Transverse colon (tissue), 4 donors: Measurements from ENCODE around the gene SPATA24. TPM values are rescaled to one million over a fixed set of nuclear protein-coding genes. Genes with fewer than 3 reads are reported as not detected.
"Not testable (repeated sequence)": the region's sequence is repeated elsewhere in the genome, so short reads cannot be mapped to it uniquely, and the experiment has no call there.

ENCODE experiments used
- DNase-seq: peaks from one replicate; pipeline ENCODE4 v3.0.0-alpha.2; 2019
- H3K27ac ChIP-seq, 4 donors: fragments of 200-600 bp; sonication (generic); 2 replicates each; pipeline ENCODE4 v1.5.1; 2016 to 2018; ENCODE audit warnings: inconsistent platforms in 4 of 4
- H3K27me3 ChIP-seq: fragments of 200-600 bp; sonication (generic); 2 replicates; pipeline ENCODE4 v1.5.1; 2017; ENCODE audit warnings: inconsistent platforms
- H3K36me3 ChIP-seq, 4 donors: fragments of 200-600 bp; sonication (generic); 2 replicates each; pipeline ENCODE4 v1.5.1; 2017 to 2019; ENCODE audit warnings: inconsistent platforms in 4 of 4
- H3K4me1 ChIP-seq, 4 donors: fragments of 200-600 bp; sonication (generic); 2 replicates each; pipeline ENCODE4 v1.5.1; 2017 to 2020; ENCODE audit warnings: inconsistent platforms in 4 of 4
- H3K4me3 ChIP-seq, 4 donors: fragments of 200-600 bp; sonication (generic); 1 replicate in 1 of 4; 2 replicates in 3 of 4; pipeline versions ENCODE4 v1.5.1 to v1.6.1; 2017 to 2019; ENCODE audit warnings: inconsistent platforms in 4 of 4
- H3K9me3 ChIP-seq, 2 donors: fragments of 200-600 bp; sonication (generic); 2 replicates each; pipeline ENCODE4 v1.5.1; 2017 to 2019; ENCODE audit warnings: inconsistent platforms in 2 of 2
- EP300 ChIP-seq: sonication (generic); formaldehyde crosslinking; IDR thresholded peaks from one replicate; pipeline ENCODE4 v1.6.1; 2017; ENCODE audit warnings: antibody characterized with exemption, low read depth
- POLR2A ChIP-seq: fragments of 450-650 bp; IDR thresholded peaks from one replicate; pipeline ENCODE4 v1.6.1; 2016; ENCODE audit warnings: antibody characterized with exemption, mild to moderate bottlenecking, moderate library complexity
- POLR2AphosphoS5 ChIP-seq, 3 donors: sonication (generic); formaldehyde crosslinking; IDR thresholded peaks; one replicate each; pipeline ENCODE4 v1.6.1; 2016; ENCODE audit warnings: antibody characterized with exemption in 3 of 3
- WGBS, 2 donors: methylation state at CpG; one replicate each; pipeline ENCODE4 v1.1.5; 2018; ENCODE audit warnings: low coverage in 1 of 2; 5-methylcytosine and 5-hydroxymethylcytosine counted together
- in situ Hi-C, 4 donors: fragments of 200-750 bp; cut with MboI; loops; one replicate each; pipeline versions ENCODE4 v1.15.0 to v1.15.1; 2017; ENCODE audit warnings: low sequenced_read_pairs in 3 of 4, low pct_ligation_motif_present in 1 of 4, low pct_unique_long_range_greater_than_20kb in 1 of 4
- intact Hi-C: fragments of 100-400 bp; cut with DNase I; formaldehyde crosslinking; loops from one replicate; pipeline ENCODE4 v1.15.1; 2023; ENCODE audit warnings: low total_unique reads
- small RNA-seq, 4 donors: library from RNA; depleted of rRNA; stranded (forward); fragments of <200 nt; gene quantifications; one replicate each; pipeline ENCODE3, GENCODE V24; 2016
- total RNA-seq, 4 donors: library from RNA; depleted of rRNA; stranded (reverse); fragments of >200 nt; gene quantifications; one replicate each; pipeline ENCODE4 v1.1.0, GENCODE V29; 2016
- TF ChIP-seq, protein P1 (sequence below), 5 experiments: fragments of 200-600 bp in 3 of 5; fragments of 450-650 bp in 2 of 5; sonication (generic) in 3 of 5; IDR thresholded peaks; 1 replicate in 2 of 5; 2 replicates in 3 of 5; pipeline ENCODE4 v1.5.1; 2016 to 2017; ENCODE audit warnings: antibody characterized with exemption in 5 of 5, inconsistent platforms in 3 of 5, mild to moderate bottlenecking in 2 of 5, moderate library complexity in 1 of 5

Gene SPATA24
- total RNA-seq, 4 donors from 2014 or later = 3.0 TPM; not detected in 2

DNA sequence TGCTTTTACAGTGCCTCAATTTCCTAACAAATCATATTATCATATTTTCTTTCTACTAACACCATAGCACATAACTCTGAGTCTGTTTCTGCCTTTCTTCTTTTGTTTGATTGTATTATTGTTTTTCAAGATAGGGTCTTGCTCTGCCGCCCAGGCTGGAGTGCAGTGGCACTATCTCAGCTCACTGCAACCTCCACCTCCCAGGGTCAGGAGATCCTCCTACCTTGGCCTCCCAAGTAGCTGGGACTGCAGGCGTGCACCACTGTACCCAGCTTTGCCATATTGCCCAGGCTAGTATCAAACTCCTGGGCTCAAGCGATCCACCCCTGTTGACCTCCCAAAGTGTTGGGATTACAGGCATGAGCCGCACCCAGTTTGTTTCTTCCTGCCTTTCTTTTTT lies 43.5 kb downstream of the SPATA24 start:
- Histone ChIP-seq H3K9me3 (no peaks in the 10 kb centered on the region), H3K4me1 (peaks cover 0 to 4% (median 0%) of the 10 kb centered on the region in 4 donors), H3K27me3 (no peaks in the 10 kb centered on the region), H3K36me3 (peaks cover 0 to 23% (median 8%) of the 10 kb centered on the region in 4 donors), H3K4me3 (no peak overlapping the region), H3K27ac (no peak overlapping the region)
- in situ Hi-C loops (no loop called here), intact Hi-C loops (no loop called here)
- WGBS, 2 donors = 88 to 99% methylated on average over 4 of the region's 4 CpGs
- DNase-seq = no peak
- TF ChIP-seq, protein P1, sequence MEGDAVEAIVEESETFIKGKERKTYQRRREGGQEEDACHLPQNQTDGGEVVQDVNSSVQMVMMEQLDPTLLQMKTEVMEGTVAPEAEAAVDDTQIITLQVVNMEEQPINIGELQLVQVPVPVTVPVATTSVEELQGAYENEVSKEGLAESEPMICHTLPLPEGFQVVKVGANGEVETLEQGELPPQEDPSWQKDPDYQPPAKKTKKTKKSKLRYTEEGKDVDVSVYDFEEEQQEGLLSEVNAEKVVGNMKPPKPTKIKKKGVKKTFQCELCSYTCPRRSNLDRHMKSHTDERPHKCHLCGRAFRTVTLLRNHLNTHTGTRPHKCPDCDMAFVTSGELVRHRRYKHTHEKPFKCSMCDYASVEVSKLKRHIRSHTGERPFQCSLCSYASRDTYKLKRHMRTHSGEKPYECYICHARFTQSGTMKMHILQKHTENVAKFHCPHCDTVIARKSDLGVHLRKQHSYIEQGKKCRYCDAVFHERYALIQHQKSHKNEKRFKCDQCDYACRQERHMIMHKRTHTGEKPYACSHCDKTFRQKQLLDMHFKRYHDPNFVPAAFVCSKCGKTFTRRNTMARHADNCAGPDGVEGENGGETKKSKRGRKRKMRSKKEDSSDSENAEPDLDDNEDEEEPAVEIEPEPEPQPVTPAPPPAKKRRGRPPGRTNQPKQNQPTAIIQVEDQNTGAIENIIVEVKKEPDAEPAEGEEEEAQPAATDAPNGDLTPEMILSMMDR (IDR thresholded peaks at IDR 0.05) = no peak
- TF ChIP-seq POLR2A (no peak), EP300 (no peak), POLR2AphosphoS5 (IDR thresholded peaks at IDR 0.05) (no peak)

DNA sequence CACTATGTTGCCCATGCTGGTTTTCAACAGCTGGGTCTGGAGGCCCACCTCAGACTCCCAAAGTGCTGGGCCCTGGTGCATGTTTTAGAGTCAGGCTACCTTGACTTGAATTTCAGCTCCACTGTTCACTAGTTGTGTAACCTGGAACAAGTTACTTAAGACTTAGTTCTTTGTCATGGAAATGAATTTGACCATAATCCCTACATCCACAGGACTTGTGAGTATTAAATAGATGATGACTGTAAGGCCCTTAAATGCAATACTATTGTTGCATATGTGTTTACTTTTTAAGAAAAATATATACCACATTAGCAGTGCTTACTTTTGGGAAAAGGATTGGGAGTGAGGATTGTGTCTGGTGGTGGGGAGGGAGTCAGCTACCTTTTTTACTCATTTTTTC lies 45.8 kb downstream of the SPATA24 start:
- in situ Hi-C loops = no loop called here
- Histone ChIP-seq H3K4me1 (peaks cover 0 to 4% (median 0%) of the 10 kb centered on the region in 4 donors), H3K36me3 (peaks cover 0 to 12% (median 2%) of the 10 kb centered on the region in 4 donors), H3K27ac (no peak overlapping the region), H3K9me3 (no peaks in the 10 kb centered on the region), H3K4me3 (no peak overlapping the region), H3K27me3 (no peaks in the 10 kb centered on the region)
- intact Hi-C loops = no loop called here
- no peak for TF ChIP-seq EP300
- TF ChIP-seq POLR2A = no peak
- DNase-seq = no peak

DNA sequence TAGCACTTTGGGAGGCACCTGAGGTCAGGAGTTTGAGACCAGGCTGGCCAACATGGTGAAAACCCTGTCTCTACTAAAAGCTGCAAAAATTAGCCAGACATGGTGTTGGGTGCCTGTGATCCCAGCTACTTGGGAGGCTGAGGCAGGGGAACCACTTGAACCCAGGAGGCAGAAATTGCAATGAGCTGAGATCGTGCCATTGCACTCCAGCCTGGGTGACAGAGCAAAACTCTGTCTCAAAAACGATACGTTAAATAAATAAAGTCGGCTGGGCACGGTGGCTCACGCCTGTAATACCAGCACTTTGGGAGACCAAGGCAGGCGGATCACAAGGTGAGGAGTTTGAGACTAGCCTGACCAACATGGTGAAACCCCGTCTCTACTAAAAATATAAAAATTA lies 48.0 kb downstream of the SPATA24 start:
- H3K9me3 ChIP-seq, in situ Hi-C loops, H3K4me3 ChIP-seq, intact Hi-C loops, DNase-seq, H3K27ac ChIP-seq, H3K27me3 ChIP-seq: not testable (repeated sequence)
- H3K4me1 ChIP-seq = peaks cover 0 to 20% (median 3%) of the 10 kb centered on the region in 4 donors
- peaks cover 0 to 12% (median 2%) of the 10 kb centered on the region in 4 donors for H3K36me3 ChIP-seq
- WGBS, 2 donors = 90 to 93% methylated on average over 2 to 8 of the region's 8 CpGs

DNA sequence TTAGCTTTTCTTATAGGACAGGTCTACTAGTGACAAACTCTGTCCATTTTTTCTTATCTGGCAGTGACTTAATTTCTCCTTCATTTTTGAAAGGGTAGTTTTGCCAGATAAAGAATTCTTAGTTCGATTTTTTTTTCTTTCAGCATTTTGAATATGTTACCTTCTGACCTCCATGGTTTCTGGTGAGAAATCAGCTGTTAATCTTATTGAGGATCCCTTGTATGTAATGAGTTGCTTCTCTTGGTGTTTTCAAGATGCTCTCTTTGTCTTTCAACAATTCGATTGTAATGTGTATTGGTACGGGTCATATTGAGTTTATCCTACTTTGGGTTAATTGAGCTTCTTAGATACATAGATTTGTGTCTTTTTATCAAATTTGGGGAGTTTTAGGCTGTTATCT lies 49.7 kb downstream of the SPATA24 start:
- Histone ChIP-seq H3K4me1 (peaks cover 0 to 25% (median 3%) of the 10 kb centered on the region in 4 donors), H3K36me3 (peaks cover 0 to 12% (median 2%) of the 10 kb centered on the region in 4 donors), H3K27me3 (no peaks in the 10 kb centered on the region), H3K4me3 (no peak overlapping the region), H3K9me3 (no peaks in the 10 kb centered on the region), H3K27ac (no peak overlapping the region)
- 81 to 97% methylated on average over 3 of the region's 3 CpGs for WGBS, 2 donors
- no peak for TF ChIP-seq EP300
- TF ChIP-seq, protein P1 (IDR thresholded peaks at IDR 0.05) = no peak
- TF ChIP-seq POLR2A = no peak
- no peak for TF ChIP-seq POLR2AphosphoS5 (IDR thresholded peaks at IDR 0.05)
- in situ Hi-C loops (no loop called here), intact Hi-C loops (no loop called here)
- no peak for DNase-seq

DNA sequence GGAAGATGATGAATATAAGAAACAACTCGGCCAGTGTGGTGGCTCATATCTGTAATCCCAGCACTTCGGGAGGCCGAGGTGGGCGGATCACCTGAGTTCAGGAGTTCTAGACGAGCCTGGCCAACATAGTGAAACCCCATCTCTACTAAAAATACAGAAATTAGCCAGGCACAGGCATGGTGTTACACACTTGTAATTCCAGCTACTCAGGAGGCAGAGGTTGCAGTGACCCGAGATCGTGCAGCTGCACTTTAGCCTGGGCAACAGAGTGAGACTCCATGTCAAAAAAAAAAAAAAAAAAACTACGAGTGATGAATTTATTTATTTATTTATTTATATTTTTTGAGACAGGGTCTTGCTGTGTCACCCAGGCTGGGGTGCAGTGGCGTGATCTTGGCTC lies 56.0 kb downstream of the SPATA24 start:
- H3K36me3 ChIP-seq, H3K4me3 ChIP-seq, intact Hi-C loops, H3K27me3 ChIP-seq, in situ Hi-C loops, DNase-seq, H3K27ac ChIP-seq, H3K9me3 ChIP-seq: not testable (repeated sequence)
- 93 to 95% methylated on average over 6 to 9 of the region's 9 CpGs for WGBS, 2 donors
- H3K4me1 ChIP-seq = peaks cover 0 to 46% (median 27%) of the 10 kb centered on the region in 4 donors

Small RNA genes within 50 kb of the gene (small RNA-seq; reads per million reads assigned to genes)
- 0 reads per million in 4 donors for gene RNU5B-4P

Other genes starting within 250 kb of the SPATA24 start
- 10 to 100 TPM; 11.1 to 38.1 (median 29.0) TPM for gene SIL1, start 205.7 kb downstream of the SPATA24 start, total RNA-seq
- gene MATR3, start 110.3 kb downstream of the SPATA24 start, total RNA-seq = 100 to 1,000 TPM in 3 of 4 donors, 10 to 100 TPM in 1; 97.3 to 190 (median 134) TPM
- gene PAIP2, start 62.2 kb downstream of the SPATA24 start, total RNA-seq = 10 to 100 TPM; 13.8 to 67.3 (median 36.5) TPM
- gene SLC23A1, start 20.8 kb downstream of the SPATA24 start, total RNA-seq = 1 to 10 TPM in 2 of 4 donors, under 1 TPM in 1, not detected in 1; 0.80 to 9.5 (median 7.4) TPM
- 10 to 100 TPM in 1 of 4 donors, 1 to 10 TPM in 1, not detected in 2; 4.0 to 39.2 TPM for gene MZB1, start 14.2 kb downstream of the SPATA24 start, total RNA-seq
- gene PROB1, start 9.0 kb downstream of the SPATA24 start, total RNA-seq = 1 to 10 TPM in 1 of 4 donors, under 1 TPM in 2, not detected in 1; 0.55 to 1.1 (median 0.60) TPM
- 1 to 10 TPM in 3 of 4 donors, under 1 TPM in 1; 0.37 to 3.8 (median 3.2) TPM for gene DNAJC18, start 35.4 kb upstream of the SPATA24 start, total RNA-seq
- 1 to 10 TPM in 3 of 4 donors, not detected in 1; 2.2 to 4.8 (median 3.6) TPM for gene ECSCR, start 58.7 kb upstream of the SPATA24 start, total RNA-seq
- under 1 TPM in 2 of 4 donors, not detected in 2; 0.55 to 0.64 TPM for gene SMIM33, start 66.9 kb upstream of the SPATA24 start, total RNA-seq
- gene STING1, start 78.7 kb upstream of the SPATA24 start, total RNA-seq = 10 to 100 TPM; 12.2 to 51.5 (median 19.1) TPM
- 100 to 1,000 TPM in 2 of 4 donors, 10 to 100 TPM in 2; 45.6 to 134 (median 80.8) TPM for gene UBE2D2, start 157.2 kb upstream of the SPATA24 start, total RNA-seq
- gene CXXC5, start 244.3 kb upstream of the SPATA24 start, total RNA-seq = 10 to 100 TPM; 26.5 to 50.7 (median 36.2) TPM